ENCODE measurements around the gene MBTD1.

The MBTD1 gene

DNA sequence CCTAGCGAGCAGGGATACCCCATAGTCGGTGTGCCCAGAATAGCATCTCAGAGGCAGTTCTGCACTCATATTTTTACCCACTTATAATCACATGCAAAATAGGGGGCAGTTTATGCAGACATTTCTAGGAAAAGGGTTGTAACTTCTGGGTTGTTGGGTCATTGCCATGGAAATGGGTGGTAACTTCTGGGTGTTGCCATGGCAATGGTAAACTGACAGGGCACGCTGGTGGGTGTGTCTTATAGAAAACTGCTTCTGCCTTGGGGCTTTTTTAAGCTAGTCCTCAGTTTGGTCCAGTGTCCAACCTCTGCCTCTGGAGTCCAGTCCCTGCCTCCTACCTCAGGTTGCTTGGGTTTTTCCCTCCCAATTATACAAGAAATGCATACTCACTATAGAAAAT lies 131.8 kb downstream of the MBTD1 start:
- ChIA-PET CTCF (interaction anchor here (0.7 kb wide), 1 partner anchor 36 kb away, joined by 3 read pairs; no protein-coding TSS in a partner anchor), POLR2A (interaction anchor here (0.6 kb wide), 1 partner anchor 38 kb away, joined by 3 read pairs; the partner anchor contains the start of gene NME2)
- TF ChIP-seq, protein P1, sequence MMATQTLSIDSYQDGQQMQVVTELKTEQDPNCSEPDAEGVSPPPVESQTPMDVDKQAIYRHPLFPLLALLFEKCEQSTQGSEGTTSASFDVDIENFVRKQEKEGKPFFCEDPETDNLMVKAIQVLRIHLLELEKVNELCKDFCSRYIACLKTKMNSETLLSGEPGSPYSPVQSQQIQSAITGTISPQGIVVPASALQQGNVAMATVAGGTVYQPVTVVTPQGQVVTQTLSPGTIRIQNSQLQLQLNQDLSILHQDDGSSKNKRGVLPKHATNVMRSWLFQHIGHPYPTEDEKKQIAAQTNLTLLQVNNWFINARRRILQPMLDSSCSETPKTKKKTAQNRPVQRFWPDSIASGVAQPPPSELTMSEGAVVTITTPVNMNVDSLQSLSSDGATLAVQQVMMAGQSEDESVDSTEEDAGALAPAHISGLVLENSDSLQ (IDR thresholded peaks at IDR 0.05), result peak; percentile 83
- TF ChIP-seq FOXM1 (IDR thresholded peaks at IDR 0.05; ENCODE audit: borderline replicate concordance) (no peak), ARNT (IDR thresholded peaks at IDR 0.05) (no peak)
- no peak for DNase-seq (ENCODE audit: extremely low spot score)

Measured in HEK293T (cell line).